Measurements from ENCODE around the gene ATP1A4.
A peak's percentile ranks its signal among the peaks of the same experiment; 100 is the strongest.

The ATP1A4 gene

GRCh38 chr1:160188341-160188740, 36.9 kb downstream of the ATP1A4 start:
- Histone ChIP-seq H3K79me2 (ENCODE audit: insufficient read depth, low read length) (no peaks in the 10 kb centered on the region), H3K4me2 (ENCODE audit: insufficient read depth, low read length) (no peak overlapping the region), H3K27ac (ENCODE audit: low read length) (no peak overlapping the region), H3K4me3 (ENCODE audit: low read depth in 1 of 2, low read length in 2 of 2) (no peak overlapping the region), H3K4me1 (ENCODE audit: insufficient read depth, low read length) (no peaks in the 10 kb centered on the region), H2AFZ (ENCODE audit: low read depth, low read length) (0 out of 2 replicates have a peak overlapping the region, but pooled peaks have one; percentile 5), H3K9me3 (ENCODE audit: insufficient read depth, low read length, severe bottlenecking) (no peaks in the 10 kb centered on the region), H3K36me3 (ENCODE audit: insufficient read depth, low read length) (no peaks in the 10 kb centered on the region), H4K20me1 (ENCODE audit: insufficient read depth, low read length) (no peaks in the 10 kb centered on the region), H3K9ac (ENCODE audit: low read depth, low read length) (no peak overlapping the region), H3K27me3 (ENCODE audit: insufficient read depth, low read length, poor library complexity) (peaks cover 5% of the 10 kb centered on the region)
- DNase-seq (no peak), ATAC-seq (ENCODE audit: insufficient read depth, low read depth) (no peak)
- TF ChIP-seq, protein P1, sequence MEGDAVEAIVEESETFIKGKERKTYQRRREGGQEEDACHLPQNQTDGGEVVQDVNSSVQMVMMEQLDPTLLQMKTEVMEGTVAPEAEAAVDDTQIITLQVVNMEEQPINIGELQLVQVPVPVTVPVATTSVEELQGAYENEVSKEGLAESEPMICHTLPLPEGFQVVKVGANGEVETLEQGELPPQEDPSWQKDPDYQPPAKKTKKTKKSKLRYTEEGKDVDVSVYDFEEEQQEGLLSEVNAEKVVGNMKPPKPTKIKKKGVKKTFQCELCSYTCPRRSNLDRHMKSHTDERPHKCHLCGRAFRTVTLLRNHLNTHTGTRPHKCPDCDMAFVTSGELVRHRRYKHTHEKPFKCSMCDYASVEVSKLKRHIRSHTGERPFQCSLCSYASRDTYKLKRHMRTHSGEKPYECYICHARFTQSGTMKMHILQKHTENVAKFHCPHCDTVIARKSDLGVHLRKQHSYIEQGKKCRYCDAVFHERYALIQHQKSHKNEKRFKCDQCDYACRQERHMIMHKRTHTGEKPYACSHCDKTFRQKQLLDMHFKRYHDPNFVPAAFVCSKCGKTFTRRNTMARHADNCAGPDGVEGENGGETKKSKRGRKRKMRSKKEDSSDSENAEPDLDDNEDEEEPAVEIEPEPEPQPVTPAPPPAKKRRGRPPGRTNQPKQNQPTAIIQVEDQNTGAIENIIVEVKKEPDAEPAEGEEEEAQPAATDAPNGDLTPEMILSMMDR (IDR thresholded peaks at IDR 0.05; ENCODE audit: borderline replicate concordance, extremely low read depth, low read length, poor library complexity, severe bottlenecking) = no peak
- no peak for TF ChIP-seq EZH2 (IDR thresholded peaks at IDR 0.05; ENCODE audit: borderline replicate concordance, low read depth, low read length, severe bottlenecking)

DNA sequence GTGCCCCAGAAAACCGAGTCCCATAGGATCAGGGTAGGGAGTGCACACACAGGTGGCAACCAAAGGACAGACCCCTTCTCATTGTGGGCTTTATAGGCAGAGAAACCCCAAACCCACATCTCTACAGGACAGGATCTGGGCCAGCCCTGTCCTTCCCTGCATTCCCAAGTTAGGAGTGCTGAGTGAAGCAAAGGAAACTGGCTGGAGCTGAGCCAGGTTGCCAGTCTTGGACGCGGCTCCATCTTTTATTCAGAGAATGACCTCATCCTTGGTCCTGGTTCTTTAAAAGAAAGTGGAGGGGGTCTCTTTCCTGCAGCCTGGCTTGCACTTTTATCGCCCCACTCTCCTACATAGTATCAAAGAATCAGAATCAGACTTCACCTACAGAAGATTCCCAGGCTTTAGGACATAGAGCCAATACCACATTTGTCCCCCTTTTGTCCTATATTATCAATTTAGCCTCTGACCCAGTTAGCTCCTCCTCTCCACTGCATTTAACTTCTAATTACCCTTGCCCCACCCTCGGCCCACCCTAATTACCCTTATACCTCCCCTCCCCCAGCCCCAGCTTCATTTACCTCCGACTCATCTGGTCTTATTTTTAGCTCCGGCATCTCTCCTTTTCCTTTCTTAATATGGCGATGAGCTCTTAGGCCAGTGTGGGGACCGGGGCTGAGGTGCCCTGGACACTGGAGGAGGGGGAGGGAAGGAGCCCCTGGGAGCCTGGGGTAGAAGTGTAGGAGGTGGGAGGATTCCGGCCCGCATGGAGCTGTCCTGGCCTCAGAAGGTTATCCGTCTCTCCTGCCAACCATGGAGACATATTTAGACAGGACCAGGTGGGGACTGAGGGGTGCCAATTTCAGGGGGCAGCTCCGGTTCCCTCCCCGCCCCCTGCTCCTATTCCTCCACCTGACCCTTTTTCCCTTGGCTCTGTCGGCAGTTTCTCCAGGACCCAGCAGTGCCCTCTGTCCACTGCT, 38.5 kb downstream of the ATP1A4 start, which contains the start of gene CASQ1:
CASQ1 (plus strand) TSS at position 927 of the 977 bp plus-strand sequence. CDS start 177 bp downstream, outside the sequence.
- Histone ChIP-seq H3K4me2 (ENCODE audit: insufficient read depth, low read length) (no peak within 1 kb of the TSS), H3K36me3 (ENCODE audit: insufficient read depth, low read length) (no peaks in the 10 kb centered on the region), H3K27ac (ENCODE audit: low read length) (no peak within 1 kb of the TSS), H3K9me3 (ENCODE audit: insufficient read depth, low read length, severe bottlenecking) (no peaks in the 10 kb centered on the region), H4K20me1 (ENCODE audit: insufficient read depth, low read length) (no peaks in the 10 kb centered on the region), H3K4me1 (ENCODE audit: insufficient read depth, low read length) (no peaks in the 10 kb centered on the region), H2AFZ (ENCODE audit: low read depth, low read length) (no peak within 1 kb of the TSS), H3K4me3 (ENCODE audit: low read depth in 1 of 2, low read length in 2 of 2) (no peak within 1 kb of the TSS), H3K27me3 (ENCODE audit: insufficient read depth, low read length, poor library complexity) (peaks cover 3% of the 10 kb centered on the region), H3K9ac (ENCODE audit: low read depth, low read length) (no peak within 1 kb of the TSS), H3K79me2 (ENCODE audit: insufficient read depth, low read length) (no peaks in the 10 kb centered on the region)
- DNase-seq (no peak), ATAC-seq (ENCODE audit: insufficient read depth, low read depth) (no peak)
- TF ChIP-seq, protein P1 (IDR thresholded peaks at IDR 0.05; ENCODE audit: borderline replicate concordance, extremely low read depth, low read length, poor library complexity, severe bottlenecking) = no peak
- TF ChIP-seq EZH2 (IDR thresholded peaks at IDR 0.05; ENCODE audit: borderline replicate concordance, low read depth, low read length, severe bottlenecking) = no peak

- peaks cover 6% of the 10 kb centered on the region for H3K27me3 ChIP-seq (ENCODE audit: insufficient read depth, low read length, poor library complexity)
- no peak overlapping the region for H3K4me3 ChIP-seq (ENCODE audit: low read depth in 1 of 2, low read length in 2 of 2)
- H3K36me3 ChIP-seq (ENCODE audit: insufficient read depth, low read length) = no peaks in the 10 kb centered on the region
- H3K9me3 ChIP-seq (ENCODE audit: insufficient read depth, low read length, severe bottlenecking) = no peaks in the 10 kb centered on the region
- H3K79me2 ChIP-seq (ENCODE audit: insufficient read depth, low read length) = no peaks in the 10 kb centered on the region
- no peak overlapping the region for H3K27ac ChIP-seq (ENCODE audit: low read length)
- TF ChIP-seq EZH2 (IDR thresholded peaks at IDR 0.05; ENCODE audit: borderline replicate concordance, low read depth, low read length, severe bottlenecking) = no peak
- TF ChIP-seq, protein P1 (IDR thresholded peaks at IDR 0.05; ENCODE audit: borderline replicate concordance, extremely low read depth, low read length, poor library complexity, severe bottlenecking) = no peak
- ATAC-seq (ENCODE audit: insufficient read depth, low read depth) (no peak), DNase-seq (no peak)
- no peak overlapping the region for H3K4me2 ChIP-seq (ENCODE audit: insufficient read depth, low read length)
- H3K4me1 ChIP-seq (ENCODE audit: insufficient read depth, low read length) = no peaks in the 10 kb centered on the region
- no peak overlapping the region for H3K9ac ChIP-seq (ENCODE audit: low read depth, low read length)
- H2AFZ ChIP-seq (ENCODE audit: low read depth, low read length) = no peak overlapping the region
- H4K20me1 ChIP-seq (ENCODE audit: insufficient read depth, low read length) = no peaks in the 10 kb centered on the region
Observed at GRCh38 chr1:160191756-160192155, 40.4 kb downstream of the ATP1A4 start.

Measured in DND-41 (cell line).